AG04450 (cell line): ENCODE data around the gene BTBD3. TPM values are rescaled to one million over a fixed set of nuclear protein-coding genes. Genes with fewer than 3 reads are reported as not detected.

ENCODE experiments used
- CTCF ChIA-PET: fragments of 300-600, 350-600 bp; formaldehyde crosslinking; extraction: SDS; loops from one replicate; lab custom pipeline; 2022; ENCODE audit warnings: antibody characterized with exemption, inconsistent platforms; lab: Charles Lee
- POLR2A ChIA-PET: fragments of 350-600 bp; formaldehyde crosslinking; extraction: SDS; loops from one replicate; lab custom pipeline; 2021; ENCODE audit warnings: antibody characterized with exemption, inconsistent platforms; lab: Yijun Ruan, JAX
- DNase-seq: peaks from one replicate; pipeline ENCODE4 v3.0.0-alpha.2; 2011; ENCODE audit warnings: low read depth, low spot score
- H3K27ac ChIP-seq: one replicate; pipeline ENCODE4 v1.5.1; 2012; ENCODE audit warnings: low read depth, low read length, control low read depth
- H3K27me3 ChIP-seq: one replicate; pipeline ENCODE4 v1.6.0; 2012; ENCODE audit warnings: low read length; ENCODE audit not compliant: control insufficient read depth, insufficient read depth
- H3K4me3 ChIP-seq: 2 replicates; pipeline ENCODE4 v1.5.1; 2011; ENCODE audit warnings: mild to moderate bottlenecking, low read depth, low read length, control low read depth
- H3K9me3 ChIP-seq: 2 replicates; pipeline ENCODE4 v1.5.1; 2012; ENCODE audit warnings: low read length; ENCODE audit not compliant: control insufficient read depth, insufficient read depth
- polyA plus RNA-seq: library from polyadenylated mRNA; depleted of rRNA; stranded (reverse); fragments of >200 nt; gene quantifications from 2 replicates; pipeline ENCODE4 v1.2.3, GENCODE V29; 2011
- TF ChIP-seq, protein P1 (sequence below): IDR thresholded peaks from 2 replicates; pipeline ENCODE4 v1.5.1; 2011; ENCODE audit warnings: low read depth, low read length, control low read depth, inconsistent platforms

Gene BTBD3
- polyA plus RNA-seq, 1 experiment: 55.5 TPM

DNA sequence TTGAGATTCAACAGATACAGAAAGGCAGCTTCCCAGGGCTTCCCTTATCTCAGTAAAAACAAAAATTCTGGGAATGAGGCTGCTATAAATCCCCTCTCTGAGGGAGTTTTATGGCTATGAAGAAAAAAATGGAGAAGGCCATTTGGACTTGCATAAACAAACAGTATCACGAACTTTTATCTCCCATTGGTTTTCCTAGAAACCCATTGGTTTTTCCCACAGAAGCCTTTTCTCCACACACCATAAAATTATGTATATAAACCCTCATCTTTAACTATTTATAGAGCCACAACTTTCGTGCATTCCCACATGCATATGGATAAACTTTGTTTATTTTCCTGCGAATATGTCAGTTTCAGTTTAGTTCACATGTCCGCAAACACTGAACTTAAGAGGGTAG lies 36.2 kb upstream of the BTBD3 start:
- H3K27ac ChIP-seq: no peak overlapping the region
- no peak for DNase-seq
- POLR2A ChIA-PET: no interaction called here
- H3K4me3 ChIP-seq: no peak overlapping the region
- CTCF ChIA-PET: no interaction called here
- TF ChIP-seq, protein P1, sequence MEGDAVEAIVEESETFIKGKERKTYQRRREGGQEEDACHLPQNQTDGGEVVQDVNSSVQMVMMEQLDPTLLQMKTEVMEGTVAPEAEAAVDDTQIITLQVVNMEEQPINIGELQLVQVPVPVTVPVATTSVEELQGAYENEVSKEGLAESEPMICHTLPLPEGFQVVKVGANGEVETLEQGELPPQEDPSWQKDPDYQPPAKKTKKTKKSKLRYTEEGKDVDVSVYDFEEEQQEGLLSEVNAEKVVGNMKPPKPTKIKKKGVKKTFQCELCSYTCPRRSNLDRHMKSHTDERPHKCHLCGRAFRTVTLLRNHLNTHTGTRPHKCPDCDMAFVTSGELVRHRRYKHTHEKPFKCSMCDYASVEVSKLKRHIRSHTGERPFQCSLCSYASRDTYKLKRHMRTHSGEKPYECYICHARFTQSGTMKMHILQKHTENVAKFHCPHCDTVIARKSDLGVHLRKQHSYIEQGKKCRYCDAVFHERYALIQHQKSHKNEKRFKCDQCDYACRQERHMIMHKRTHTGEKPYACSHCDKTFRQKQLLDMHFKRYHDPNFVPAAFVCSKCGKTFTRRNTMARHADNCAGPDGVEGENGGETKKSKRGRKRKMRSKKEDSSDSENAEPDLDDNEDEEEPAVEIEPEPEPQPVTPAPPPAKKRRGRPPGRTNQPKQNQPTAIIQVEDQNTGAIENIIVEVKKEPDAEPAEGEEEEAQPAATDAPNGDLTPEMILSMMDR: no peak
- no peaks in the 10 kb centered on the region for H3K9me3 ChIP-seq
- no peaks in the 10 kb centered on the region for H3K27me3 ChIP-seq

DNA sequence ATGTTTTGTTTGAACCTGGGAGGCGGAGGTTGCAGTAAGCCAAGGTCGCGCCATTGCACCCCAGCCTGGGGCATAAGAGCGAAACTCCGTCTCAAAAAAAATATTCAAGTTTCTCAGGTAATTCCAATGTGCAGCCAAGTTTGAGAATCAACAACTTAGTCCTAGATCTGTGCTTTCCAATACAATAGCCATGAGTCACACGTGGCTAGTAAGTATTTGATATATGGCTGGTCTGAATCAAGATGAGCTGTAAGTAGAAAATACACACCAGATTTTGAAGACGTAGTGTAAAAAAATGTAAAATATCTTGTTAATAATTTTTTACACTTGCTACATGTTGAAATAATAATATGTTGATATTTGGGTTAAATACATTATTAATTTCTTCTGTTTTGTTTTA lies 35.0 kb upstream of the BTBD3 start:
- H3K27me3 ChIP-seq: no peaks in the 10 kb centered on the region
- CTCF ChIA-PET: no interaction called here
- POLR2A ChIA-PET: no interaction called here
- H3K4me3 ChIP-seq: no peak overlapping the region
- no peak for DNase-seq
- no peaks in the 10 kb centered on the region for H3K9me3 ChIP-seq
- H3K27ac ChIP-seq: no peak overlapping the region
- TF ChIP-seq, protein P1: no peak

DNA sequence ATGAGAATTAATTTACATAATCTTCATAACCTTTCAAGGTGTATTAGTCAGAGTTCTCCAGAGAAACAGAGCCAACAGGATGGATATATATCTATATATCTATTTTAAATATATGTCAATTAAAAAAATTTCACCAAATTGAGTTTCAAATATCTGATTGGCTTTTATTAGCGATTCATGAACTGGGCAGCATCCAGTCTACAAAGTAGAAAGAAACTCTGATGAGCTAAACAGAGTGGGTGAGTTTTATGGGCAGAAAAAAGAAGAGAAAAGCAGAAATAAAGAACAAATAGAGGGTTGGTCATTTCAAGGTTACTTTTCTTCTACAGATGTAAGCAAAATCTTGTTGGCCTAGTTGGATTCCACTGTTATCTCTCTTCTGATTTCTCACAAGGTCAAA lies 29.0 kb upstream of the BTBD3 start:
- no peak for DNase-seq
- TF ChIP-seq, protein P1: no peak
- no peaks in the 10 kb centered on the region for H3K27me3 ChIP-seq
- no peaks in the 10 kb centered on the region for H3K9me3 ChIP-seq
- ChIA-PET POLR2A (no interaction called here), CTCF (no interaction called here)
- H3K27ac ChIP-seq: no peak overlapping the region
- no peak overlapping the region for H3K4me3 ChIP-seq

DNA sequence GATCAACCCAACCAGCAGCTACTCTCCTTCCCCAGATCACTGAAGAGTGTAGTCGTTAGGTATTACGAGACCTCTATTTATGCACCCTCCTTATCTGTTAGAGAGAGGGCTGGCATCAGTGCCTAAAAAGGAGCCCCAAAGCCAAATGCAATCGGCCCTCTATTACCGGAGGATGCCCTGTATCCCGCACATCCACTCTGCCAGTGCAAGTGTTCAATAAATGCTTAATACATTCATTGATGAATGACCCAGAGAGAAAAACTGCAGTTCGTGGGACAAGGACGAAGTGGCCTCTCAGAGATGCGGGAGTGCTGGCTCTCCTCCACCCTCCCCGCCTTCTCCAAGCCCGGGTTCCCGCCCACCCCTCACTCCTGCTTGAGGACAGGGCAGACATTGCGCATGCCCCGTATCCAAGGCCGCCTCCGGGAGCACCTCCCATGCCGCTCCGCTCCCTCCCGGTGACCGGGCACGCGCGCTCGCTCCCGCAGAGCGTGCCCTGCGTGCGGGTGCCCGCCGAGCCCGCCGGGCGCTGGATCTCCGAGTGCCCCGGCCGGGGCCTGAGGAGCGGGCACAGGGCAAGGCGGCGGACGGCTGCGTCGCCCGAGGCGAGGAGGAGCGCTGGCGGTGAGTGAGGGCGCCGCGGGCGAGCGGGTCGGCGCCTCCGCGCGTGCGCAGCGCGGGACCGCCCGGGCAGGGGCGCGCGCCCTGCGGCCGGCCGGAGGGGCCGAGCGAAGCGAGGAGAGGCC lies 27.2 kb upstream of the BTBD3 start:
- peak overlapping the region; percentile 73 for H3K4me3 ChIP-seq
- ChIA-PET CTCF (no interaction called here), POLR2A (no interaction called here)
- TF ChIP-seq, protein P1: no peak
- no peaks in the 10 kb centered on the region for H3K27me3 ChIP-seq
- no peaks in the 10 kb centered on the region for H3K9me3 ChIP-seq
- no peak overlapping the region for H3K27ac ChIP-seq
- peak; percentile 78 for DNase-seq

DNA sequence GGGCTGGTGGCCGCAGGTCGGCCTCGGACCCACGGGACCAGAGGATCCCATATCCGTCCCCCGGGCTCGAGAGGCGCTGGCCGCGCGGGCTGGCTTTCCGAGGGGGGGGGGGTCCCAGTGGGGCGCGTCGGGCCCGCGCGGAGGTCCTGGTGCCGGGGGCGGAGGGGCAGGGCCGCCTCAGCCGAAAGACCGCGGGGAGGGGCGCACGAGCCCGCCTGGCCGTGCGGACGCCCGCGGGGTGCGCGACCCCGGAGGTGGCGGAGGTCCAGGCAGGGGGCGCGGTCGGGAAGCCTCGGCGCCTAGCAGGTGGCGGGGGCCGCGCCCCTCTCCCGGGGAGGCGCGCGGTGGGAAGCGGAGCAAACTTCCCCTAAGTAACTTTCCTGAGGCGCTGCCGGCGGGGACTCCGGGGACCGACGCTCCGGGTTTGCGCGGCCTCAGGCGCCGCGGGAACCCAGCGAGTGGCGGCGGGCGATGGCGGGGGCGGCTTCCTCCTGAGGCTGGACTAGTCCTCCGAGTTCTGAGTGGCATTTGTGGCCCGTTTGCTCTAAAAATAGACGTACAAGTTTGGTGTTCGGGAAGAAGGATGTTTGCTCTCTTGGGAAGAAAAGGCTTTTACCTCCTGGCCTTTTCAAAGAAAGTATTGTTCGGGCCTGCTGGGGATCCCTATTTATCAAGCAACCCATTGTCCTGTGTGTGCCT lies 26.5 kb upstream of the BTBD3 start:
- DNase-seq: no peak
- CTCF ChIA-PET: no interaction called here
- H3K4me3 ChIP-seq: peak overlapping the region; percentile 73
- no peaks in the 10 kb centered on the region for H3K27me3 ChIP-seq
- POLR2A ChIA-PET: interaction anchor here (0.6 kb wide), 1 partner anchor 12 kb away, joined by 4 read pairs; no protein-coding TSS in a partner anchor
- TF ChIP-seq, protein P1: no peak
- H3K27ac ChIP-seq: peak overlapping the region; percentile 62
- H3K9me3 ChIP-seq: no peaks in the 10 kb centered on the region
